ENCODE results near the gene PKD1L1.

DNA sequence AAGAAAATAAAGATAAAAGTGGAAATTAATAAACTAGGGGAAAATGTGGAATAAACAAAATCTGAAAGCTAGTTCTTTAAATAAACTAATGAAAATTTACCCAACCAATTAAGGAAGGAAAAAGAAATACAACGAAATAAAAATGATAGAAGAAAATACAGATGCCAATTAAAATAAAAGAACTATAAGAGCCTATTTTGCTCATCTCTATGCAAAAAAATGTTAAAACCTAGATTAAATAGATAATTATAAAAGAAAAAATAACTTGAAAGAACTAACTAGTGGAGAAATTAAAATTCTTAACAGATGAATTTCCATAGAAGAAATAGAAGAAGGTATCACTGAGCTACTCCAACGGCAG is 32.7 kb downstream of the PKD1L1 start:
- TF ChIP-seq, protein P1, sequence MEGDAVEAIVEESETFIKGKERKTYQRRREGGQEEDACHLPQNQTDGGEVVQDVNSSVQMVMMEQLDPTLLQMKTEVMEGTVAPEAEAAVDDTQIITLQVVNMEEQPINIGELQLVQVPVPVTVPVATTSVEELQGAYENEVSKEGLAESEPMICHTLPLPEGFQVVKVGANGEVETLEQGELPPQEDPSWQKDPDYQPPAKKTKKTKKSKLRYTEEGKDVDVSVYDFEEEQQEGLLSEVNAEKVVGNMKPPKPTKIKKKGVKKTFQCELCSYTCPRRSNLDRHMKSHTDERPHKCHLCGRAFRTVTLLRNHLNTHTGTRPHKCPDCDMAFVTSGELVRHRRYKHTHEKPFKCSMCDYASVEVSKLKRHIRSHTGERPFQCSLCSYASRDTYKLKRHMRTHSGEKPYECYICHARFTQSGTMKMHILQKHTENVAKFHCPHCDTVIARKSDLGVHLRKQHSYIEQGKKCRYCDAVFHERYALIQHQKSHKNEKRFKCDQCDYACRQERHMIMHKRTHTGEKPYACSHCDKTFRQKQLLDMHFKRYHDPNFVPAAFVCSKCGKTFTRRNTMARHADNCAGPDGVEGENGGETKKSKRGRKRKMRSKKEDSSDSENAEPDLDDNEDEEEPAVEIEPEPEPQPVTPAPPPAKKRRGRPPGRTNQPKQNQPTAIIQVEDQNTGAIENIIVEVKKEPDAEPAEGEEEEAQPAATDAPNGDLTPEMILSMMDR (IDR thresholded peaks at IDR 0.05) = no peak
- TF ChIP-seq POLR2AphosphoS5 (IDR thresholded peaks at IDR 0.05) = no peak
- no peak for TF ChIP-seq POLR2A (IDR thresholded peaks at IDR 0.05)
- TF ChIP-seq EP300 (IDR thresholded peaks at IDR 0.05) = no peak

All from gastroesophageal sphincter (tissue), 3 donors.